MCF 10A (cell line): ENCODE results near the gene CTTN. TPM values are rescaled to one million over a fixed set of nuclear protein-coding genes. Genes with fewer than 3 reads are reported as not detected.
A peak's percentile ranks its signal among the peaks of the same experiment; 100 is the strongest.

Experiments
- BruUV-seq: library from RNA; stranded (reverse); fragments of 400-500 nt; replicated peaks from 2 replicates; lab custom pipeline; 2021; lab: Mats Ljungman, UMichigan
- CTCF ChIA-PET: fragments of 300-600 bp; sonication (Branson Sonifier 250); formaldehyde crosslinking; extraction: SDS; loops from one replicate; lab custom pipeline; 2021; ENCODE audit warnings: antibody characterized with exemption, inconsistent platforms; lab: Yijun Ruan, JAX
- POLR2A ChIA-PET: fragments of 300-600, 350-650 bp; sonication (Branson Sonifier 250); formaldehyde crosslinking; extraction: SDS; loops from one replicate; lab custom pipeline; 2020; ENCODE audit warnings: antibody characterized with exemption, inconsistent platforms; lab: Yijun Ruan, JAX
- DNase-seq: peaks from one replicate; pipeline ENCODE4 v3.0.0-alpha.2; 2018; ENCODE audit not compliant: unreplicated experiment
- H3K27ac Mint-ChIP-seq: one replicate; pipeline ENCODE4 v1.8.0; 2022; ENCODE audit warnings: mild to moderate bottlenecking, low read depth, mixed read lengths; ENCODE audit not compliant: unreplicated experiment
- H3K27me3 Mint-ChIP-seq: one replicate; pipeline ENCODE4 v1.8.0; 2022; ENCODE audit warnings: mixed read lengths; ENCODE audit not compliant: insufficient read depth, unreplicated experiment
- H3K36me3 Mint-ChIP-seq: one replicate; pipeline ENCODE4 v1.8.0; 2022; ENCODE audit warnings: mild to moderate bottlenecking, moderate library complexity, mixed read lengths; ENCODE audit not compliant: insufficient read depth, unreplicated experiment
- H3K4me1 Mint-ChIP-seq: one replicate; pipeline ENCODE4 v1.8.0; 2022; ENCODE audit warnings: mixed read lengths; ENCODE audit not compliant: insufficient read depth, unreplicated experiment
- H3K4me3 Mint-ChIP-seq: one replicate; pipeline ENCODE4 v1.8.0; 2022; ENCODE audit warnings: mild to moderate bottlenecking, moderate library complexity, mixed read lengths; ENCODE audit not compliant: unreplicated experiment
- H3K9me3 Mint-ChIP-seq: one replicate; pipeline ENCODE4 v1.8.0; 2022; ENCODE audit warnings: mixed read lengths; ENCODE audit not compliant: unreplicated experiment
- intact Hi-C: fragments of 100-400 bp; cut with micrococcal nuclease; formaldehyde crosslinking; loops from 2 replicates; pipeline ENCODE4 v1.14.1; 2022
- total RNA-seq: library from RNA; stranded (reverse); gene quantifications from 2 replicates; pipeline ENCODE4 v1.2.3, GENCODE V29; 2022
- TF ChIP-seq, protein P1 (sequence below): fragments of 200-600 bp; IDR thresholded peaks from one replicate; pipeline ENCODE4 v1.8.0; 2022; ENCODE audit warnings: antibody characterized with exemption, mild to moderate bottlenecking; ENCODE audit not compliant: unreplicated experiment

CTTN gene
- total RNA-seq, 1 experiment from 2014 or later = 264 TPM

DNA sequence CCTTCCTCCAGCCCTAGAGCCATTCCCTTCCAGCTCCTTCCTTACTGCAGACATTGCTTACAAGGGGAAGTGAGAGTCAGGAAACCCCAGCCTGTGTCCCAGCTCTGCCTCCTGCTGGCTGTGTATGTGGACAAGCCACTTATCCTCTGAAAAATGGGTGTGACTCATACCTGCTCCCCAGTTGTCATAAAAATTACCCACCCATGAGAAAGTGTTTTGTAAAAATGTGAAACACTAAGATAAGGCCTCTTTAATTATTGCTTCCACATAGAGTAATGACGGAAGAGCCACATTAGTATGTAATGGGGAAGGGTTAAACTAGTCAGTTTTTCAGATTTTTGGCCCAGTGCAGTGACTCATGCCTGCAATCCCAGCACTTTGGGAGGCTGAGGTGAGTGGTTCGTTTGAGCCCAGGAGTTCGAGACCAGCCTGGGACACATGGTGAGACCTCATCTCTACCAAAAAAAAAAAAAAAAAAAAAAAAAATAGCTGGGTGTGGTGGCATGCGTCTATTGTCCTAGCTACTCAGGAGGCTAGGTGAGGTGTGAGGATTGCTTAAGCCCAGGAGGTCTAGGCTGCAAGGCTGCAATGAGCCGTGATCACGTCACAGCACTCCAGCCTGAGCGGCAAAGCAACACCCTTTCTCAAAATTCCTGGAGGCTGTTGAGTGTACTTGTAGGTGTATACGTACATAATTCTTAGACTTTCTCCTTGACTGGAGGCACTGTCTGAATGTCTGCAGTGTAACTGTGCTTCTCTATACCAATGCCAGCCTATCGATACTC is 84.9 kb downstream of the CTTN start:
- no peaks in the 10 kb centered on the region for H3K9me3 Mint-ChIP-seq
- no peaks in the 10 kb centered on the region for H3K27me3 Mint-ChIP-seq
- POLR2A ChIA-PET = no interaction called here
- no peak overlapping the region for H3K27ac Mint-ChIP-seq
- no TSS peak for BruUV-seq
- H3K4me3 Mint-ChIP-seq = no peak overlapping the region
- intact Hi-C loops = no loop called here
- CTCF ChIA-PET = interaction anchor here (0.5 to 5.9 kb wide), 5 partner anchors 9 to 122 kb away, joined by 3 to 27 read pairs (median 4); no protein-coding TSS in a partner anchor
- H3K36me3 Mint-ChIP-seq = no peaks in the 10 kb centered on the region
- DNase-seq = peak; percentile 69
- no peaks in the 10 kb centered on the region for H3K4me1 Mint-ChIP-seq
- TF ChIP-seq, protein P1, sequence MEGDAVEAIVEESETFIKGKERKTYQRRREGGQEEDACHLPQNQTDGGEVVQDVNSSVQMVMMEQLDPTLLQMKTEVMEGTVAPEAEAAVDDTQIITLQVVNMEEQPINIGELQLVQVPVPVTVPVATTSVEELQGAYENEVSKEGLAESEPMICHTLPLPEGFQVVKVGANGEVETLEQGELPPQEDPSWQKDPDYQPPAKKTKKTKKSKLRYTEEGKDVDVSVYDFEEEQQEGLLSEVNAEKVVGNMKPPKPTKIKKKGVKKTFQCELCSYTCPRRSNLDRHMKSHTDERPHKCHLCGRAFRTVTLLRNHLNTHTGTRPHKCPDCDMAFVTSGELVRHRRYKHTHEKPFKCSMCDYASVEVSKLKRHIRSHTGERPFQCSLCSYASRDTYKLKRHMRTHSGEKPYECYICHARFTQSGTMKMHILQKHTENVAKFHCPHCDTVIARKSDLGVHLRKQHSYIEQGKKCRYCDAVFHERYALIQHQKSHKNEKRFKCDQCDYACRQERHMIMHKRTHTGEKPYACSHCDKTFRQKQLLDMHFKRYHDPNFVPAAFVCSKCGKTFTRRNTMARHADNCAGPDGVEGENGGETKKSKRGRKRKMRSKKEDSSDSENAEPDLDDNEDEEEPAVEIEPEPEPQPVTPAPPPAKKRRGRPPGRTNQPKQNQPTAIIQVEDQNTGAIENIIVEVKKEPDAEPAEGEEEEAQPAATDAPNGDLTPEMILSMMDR = peak; percentile 13

DNA sequence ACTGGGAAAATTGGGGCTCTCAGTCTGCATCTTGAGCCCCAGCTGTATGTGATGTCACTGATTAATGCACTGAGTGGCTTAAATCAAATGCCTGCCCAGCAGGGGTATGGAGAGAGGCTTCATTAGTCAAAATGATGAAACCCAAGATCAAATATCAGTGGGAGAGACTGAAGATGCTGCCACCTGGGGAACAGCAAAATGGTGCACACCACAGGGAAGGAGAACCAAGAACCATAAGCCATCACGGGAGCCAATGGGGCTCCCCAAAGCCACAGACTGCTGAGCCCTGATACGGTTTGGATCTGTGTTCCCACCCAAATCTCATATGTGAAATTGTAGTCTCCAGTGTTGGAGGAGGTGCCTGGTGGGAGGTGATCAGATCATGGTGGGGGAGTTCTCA is 85.6 kb downstream of the CTTN start:
- DNase-seq = no peak
- no TSS peak for BruUV-seq
- H3K9me3 Mint-ChIP-seq = peaks cover 5% of the 10 kb centered on the region
- ChIA-PET CTCF (interaction anchor here (0.6 to 5.9 kb wide), 3 partner anchors 16 to 188 kb away, joined by 3 to 27 read pairs (median 4); no protein-coding TSS in a partner anchor), POLR2A (no interaction called here)
- H3K4me1 Mint-ChIP-seq = no peaks in the 10 kb centered on the region
- no peak overlapping the region for H3K27ac Mint-ChIP-seq
- no peaks in the 10 kb centered on the region for H3K36me3 Mint-ChIP-seq
- no peak overlapping the region for H3K4me3 Mint-ChIP-seq
- no peaks in the 10 kb centered on the region for H3K27me3 Mint-ChIP-seq
- TF ChIP-seq, protein P1 = no peak
- intact Hi-C loops = no loop called here

DNA sequence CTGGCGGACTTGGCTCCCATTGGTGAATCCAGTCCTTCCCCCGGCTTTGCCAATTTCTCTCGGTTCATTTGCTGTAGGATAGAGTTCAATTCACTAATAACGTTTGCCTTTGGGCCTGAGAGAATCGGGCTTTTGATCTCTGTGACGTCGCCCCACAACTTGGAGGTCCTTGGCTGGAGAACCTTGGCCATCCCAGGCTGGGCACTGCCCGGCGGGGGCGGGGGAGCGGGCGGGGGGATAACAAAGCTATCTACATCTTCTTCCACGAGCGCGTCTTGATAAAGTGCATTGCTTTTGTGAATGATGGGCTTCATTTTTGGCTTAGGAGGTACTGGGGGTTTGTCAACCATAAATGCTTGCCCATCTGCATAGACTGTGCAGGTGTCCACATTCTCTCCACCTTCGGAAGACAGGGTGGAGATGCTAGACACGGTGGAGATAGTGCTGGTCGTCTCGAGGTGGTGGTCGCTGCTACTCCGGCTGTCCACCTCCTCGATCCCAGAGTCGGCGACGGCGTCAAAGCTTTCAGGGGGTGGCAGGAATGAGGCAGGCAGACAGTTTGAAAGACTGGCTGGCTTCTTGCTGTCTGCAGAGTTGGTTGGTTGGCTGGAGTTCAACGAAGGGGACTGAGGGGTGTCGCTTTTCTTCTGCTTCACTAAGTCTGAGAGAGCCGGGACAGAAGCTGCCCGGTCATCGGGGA is 87.1 kb downstream of the CTTN start:
- no TSS peak for BruUV-seq
- no peaks in the 10 kb centered on the region for H3K36me3 Mint-ChIP-seq
- H3K27ac Mint-ChIP-seq = no peak overlapping the region
- peaks cover 7% of the 10 kb centered on the region for H3K9me3 Mint-ChIP-seq
- ChIA-PET CTCF (no interaction called here), POLR2A (no interaction called here)
- TF ChIP-seq, protein P1 = no peak
- no peak for DNase-seq
- intact Hi-C loops = no loop called here
- no peak overlapping the region for H3K4me3 Mint-ChIP-seq
- no peaks in the 10 kb centered on the region for H3K4me1 Mint-ChIP-seq
- no peaks in the 10 kb centered on the region for H3K27me3 Mint-ChIP-seq

DNA sequence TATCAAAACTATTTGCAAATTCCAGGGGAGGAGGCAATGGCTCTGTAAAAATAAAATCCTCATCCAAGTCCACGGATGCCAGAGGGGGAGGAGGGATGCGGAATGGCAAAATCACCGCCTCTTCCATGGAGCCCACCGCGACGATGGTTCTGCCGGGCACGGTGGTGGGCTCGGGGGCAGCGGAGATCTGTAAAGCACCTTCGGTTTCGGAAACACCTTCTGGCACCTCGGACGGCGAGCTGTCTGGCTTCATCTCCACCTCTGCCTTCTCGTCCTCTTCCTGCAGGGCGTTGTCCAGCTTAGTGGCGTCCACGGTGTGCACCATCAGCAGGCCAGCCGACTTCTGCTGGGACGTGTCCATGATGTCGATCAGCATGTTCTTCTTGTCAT is 87.7 kb downstream of the CTTN start:
- DNase-seq = no peak
- ChIA-PET POLR2A (no interaction called here), CTCF (no interaction called here)
- H3K27ac Mint-ChIP-seq = no peak overlapping the region
- TF ChIP-seq, protein P1 = no peak
- no peaks in the 10 kb centered on the region for H3K27me3 Mint-ChIP-seq
- H3K4me3 Mint-ChIP-seq = no peak overlapping the region
- H3K4me1 Mint-ChIP-seq = no peaks in the 10 kb centered on the region
- peaks cover 7% of the 10 kb centered on the region for H3K9me3 Mint-ChIP-seq
- no peaks in the 10 kb centered on the region for H3K36me3 Mint-ChIP-seq
- intact Hi-C loops = no loop called here
- no TSS peak for BruUV-seq
